OCI-LY3 (cell line): Measurements from ENCODE around the gene PRSS37.

Source experiments
- EZH2phosphoT487 ChIP-seq: fragments of 200-600 bp; shearing (Covaris generic); IDR thresholded peaks from 2 replicates; pipeline ENCODE4 v1.6.1; 2018; ENCODE audit warnings: antibody characterized with exemption, mixed run types, low read depth
- TF ChIP-seq, protein P1 (sequence below): fragments of 200-600, 300-600 bp; sonication (generic); IDR thresholded peaks from 2 replicates; pipeline ENCODE4 v1.5.1; 2014; ENCODE audit warnings: antibody characterized with exemption, low read length, low read depth

DNA sequence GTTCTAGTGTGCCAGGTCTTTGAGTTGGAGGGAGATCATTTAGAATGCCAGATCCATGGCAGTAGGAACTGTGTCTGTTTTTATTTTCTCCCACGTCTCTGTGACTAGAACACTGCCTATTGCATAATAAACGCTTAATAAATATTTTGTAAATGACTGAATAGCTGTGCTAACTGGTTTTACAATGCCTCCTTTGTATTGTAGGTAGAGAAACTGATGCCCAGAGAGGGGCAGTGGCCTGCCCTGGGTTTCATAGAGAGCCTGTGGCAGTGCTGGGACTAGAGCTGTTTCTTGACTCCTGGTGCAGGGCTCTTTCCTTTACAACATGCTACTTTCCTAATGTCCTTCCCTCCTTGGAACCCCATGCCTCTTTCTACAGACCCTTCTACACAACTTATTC lies 48.8 kb downstream of the PRSS37 start:
- TF ChIP-seq, protein P1, sequence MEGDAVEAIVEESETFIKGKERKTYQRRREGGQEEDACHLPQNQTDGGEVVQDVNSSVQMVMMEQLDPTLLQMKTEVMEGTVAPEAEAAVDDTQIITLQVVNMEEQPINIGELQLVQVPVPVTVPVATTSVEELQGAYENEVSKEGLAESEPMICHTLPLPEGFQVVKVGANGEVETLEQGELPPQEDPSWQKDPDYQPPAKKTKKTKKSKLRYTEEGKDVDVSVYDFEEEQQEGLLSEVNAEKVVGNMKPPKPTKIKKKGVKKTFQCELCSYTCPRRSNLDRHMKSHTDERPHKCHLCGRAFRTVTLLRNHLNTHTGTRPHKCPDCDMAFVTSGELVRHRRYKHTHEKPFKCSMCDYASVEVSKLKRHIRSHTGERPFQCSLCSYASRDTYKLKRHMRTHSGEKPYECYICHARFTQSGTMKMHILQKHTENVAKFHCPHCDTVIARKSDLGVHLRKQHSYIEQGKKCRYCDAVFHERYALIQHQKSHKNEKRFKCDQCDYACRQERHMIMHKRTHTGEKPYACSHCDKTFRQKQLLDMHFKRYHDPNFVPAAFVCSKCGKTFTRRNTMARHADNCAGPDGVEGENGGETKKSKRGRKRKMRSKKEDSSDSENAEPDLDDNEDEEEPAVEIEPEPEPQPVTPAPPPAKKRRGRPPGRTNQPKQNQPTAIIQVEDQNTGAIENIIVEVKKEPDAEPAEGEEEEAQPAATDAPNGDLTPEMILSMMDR: no peak
- no peak for TF ChIP-seq EZH2phosphoT487
